ENCODE results near the gene OBP2A.

- TF ChIP-seq KDM1A (IDR thresholded peaks at IDR 0.05; ENCODE audit: borderline replicate concordance, low read length) (no peak), RFX5 (IDR thresholded peaks at IDR 0.05; ENCODE audit: borderline replicate concordance, low read depth, low read length) (no peak), BRCA1 (IDR thresholded peaks at IDR 0.05; ENCODE audit: low read depth, low read length) (no peak), JUN (IDR thresholded peaks at IDR 0.05; ENCODE audit: low read depth, low read length) (no peak), CEBPB (IDR thresholded peaks at IDR 0.05; ENCODE audit: low read depth, low read length) (no peak), CHD1 (IDR thresholded peaks at IDR 0.05; ENCODE audit: low read depth, low read length) (no peak), RXRA (IDR thresholded peaks at IDR 0.05; ENCODE audit: insufficient read depth, low read depth, low read length) (no peak), ZNF274 (IDR thresholded peaks at IDR 0.05; ENCODE audit: borderline replicate concordance, extremely low read depth, low read length) (no peak), RAD21 (IDR thresholded peaks at IDR 0.05 in 1 of 2, conservative IDR thresholded peaks at IDR 0.05 in 1 of 2; ENCODE audit: low read depth in 2 of 2, low read length in 2 of 2) (no peak), GABPA (IDR thresholded peaks at IDR 0.05; ENCODE audit: borderline replicate concordance, insufficient read depth, low read length) (no peak), CHD2 (IDR thresholded peaks at IDR 0.05; ENCODE audit: low read length) (no peak)
- TF ChIP-seq, protein P1, sequence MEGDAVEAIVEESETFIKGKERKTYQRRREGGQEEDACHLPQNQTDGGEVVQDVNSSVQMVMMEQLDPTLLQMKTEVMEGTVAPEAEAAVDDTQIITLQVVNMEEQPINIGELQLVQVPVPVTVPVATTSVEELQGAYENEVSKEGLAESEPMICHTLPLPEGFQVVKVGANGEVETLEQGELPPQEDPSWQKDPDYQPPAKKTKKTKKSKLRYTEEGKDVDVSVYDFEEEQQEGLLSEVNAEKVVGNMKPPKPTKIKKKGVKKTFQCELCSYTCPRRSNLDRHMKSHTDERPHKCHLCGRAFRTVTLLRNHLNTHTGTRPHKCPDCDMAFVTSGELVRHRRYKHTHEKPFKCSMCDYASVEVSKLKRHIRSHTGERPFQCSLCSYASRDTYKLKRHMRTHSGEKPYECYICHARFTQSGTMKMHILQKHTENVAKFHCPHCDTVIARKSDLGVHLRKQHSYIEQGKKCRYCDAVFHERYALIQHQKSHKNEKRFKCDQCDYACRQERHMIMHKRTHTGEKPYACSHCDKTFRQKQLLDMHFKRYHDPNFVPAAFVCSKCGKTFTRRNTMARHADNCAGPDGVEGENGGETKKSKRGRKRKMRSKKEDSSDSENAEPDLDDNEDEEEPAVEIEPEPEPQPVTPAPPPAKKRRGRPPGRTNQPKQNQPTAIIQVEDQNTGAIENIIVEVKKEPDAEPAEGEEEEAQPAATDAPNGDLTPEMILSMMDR (IDR thresholded peaks at IDR 0.05; ENCODE audit: control extremely low read depth in 1 of 3, insufficient read depth in 1 of 3, low read depth in 1 of 3, low read length in 3 of 3): no peak
Observed at GRCh38 chr9:135567311-135567710, 21.4 kb downstream of the OBP2A start.

Data from H1 (cell line).